ENCODE results near the gene GPR37.

GPR37 gene

GRCh38 chr7:124779194-124779593 is 13.6 kb upstream of the GPR37 start:
- no peak for DNase-seq

GRCh38 chr7:124777268-124777667 is 11.7 kb upstream of the GPR37 start:
- no peak for DNase-seq

GRCh38 chr7:124776153-124776552 is 10.6 kb upstream of the GPR37 start:
- no peak for DNase-seq

- no peak for DNase-seq
Measured at GRCh38 chr7:124775422-124775821, 9.8 kb upstream of the GPR37 start.

- DNase-seq, result no peak
Measured at GRCh38 chr7:124773938-124774337, 8.3 kb upstream of the GPR37 start.

- DNase-seq, result no peak
Measured at GRCh38 chr7:124773339-124773738, 7.7 kb upstream of the GPR37 start.

GRCh38 chr7:124769136-124769535 is 3.5 kb upstream of the GPR37 start:
- DNase-seq, result no peak

GRCh38 chr7:124768525-124768924 is 2.9 kb upstream of the GPR37 start:
- DNase-seq, result no peak

- DNase-seq, result peak; percentile 31
Measured at GRCh38 chr7:124764847-124765400, 668 bp downstream of the GPR37 start.

- DNase-seq, result no peak
Measured at GRCh38 chr7:124764051-124764846, 1.3 kb downstream of the GPR37 start.

GRCh38 chr7:124762611-124763143 is 2.9 kb downstream of the GPR37 start:
- DNase-seq, result no peak

- no peak for DNase-seq
Measured at GRCh38 chr7:124761164-124761715, 4.4 kb downstream of the GPR37 start.

GRCh38 chr7:124758327-124758726 is 7.3 kb downstream of the GPR37 start:
- no peak for DNase-seq

- DNase-seq, result no peak
Measured at GRCh38 chr7:124754576-124755268, 10.9 kb downstream of the GPR37 start.

GRCh38 chr7:124752310-124752709 is 13.3 kb downstream of the GPR37 start:
- DNase-seq, result no peak

- no peak for DNase-seq
Measured at GRCh38 chr7:124751027-124751426, 14.6 kb downstream of the GPR37 start.

- DNase-seq, result no peak
Measured at GRCh38 chr7:124747072-124747471, 18.5 kb downstream of the GPR37 start.

- no peak for DNase-seq
Measured at GRCh38 chr7:124738639-124739038, 27.0 kb downstream of the GPR37 start.

- DNase-seq, result no peak
Measured at GRCh38 chr7:124737760-124738300, 27.8 kb downstream of the GPR37 start.

GRCh38 chr7:124728610-124729009 is 37.0 kb downstream of the GPR37 start:
- no peak for DNase-seq

- DNase-seq, result no peak
Measured at GRCh38 chr7:124724507-124725192, 40.9 kb downstream of the GPR37 start.

- no peak for DNase-seq
Measured at GRCh38 chr7:124724079-124724478, 41.5 kb downstream of the GPR37 start.

GRCh38 chr7:124723012-124723411 is 42.6 kb downstream of the GPR37 start:
- DNase-seq, result peak; percentile 9
